ENCODE measurements around the gene SYNJ2BP.

SYNJ2BP gene

GRCh38 chr14:70397746-70398145 is 19.1 kb downstream of the SYNJ2BP start:
- no peak for TF ChIP-seq SPI1 (IDR thresholded peaks at IDR 0.05; ENCODE audit: low read depth, low read length)
- no peak for TF ChIP-seq PAX5 (IDR thresholded peaks at IDR 0.05; ENCODE audit: insufficient read depth, low read length, severe bottlenecking)
- TF ChIP-seq POLR2AphosphoS5 (IDR thresholded peaks at IDR 0.05; ENCODE audit: low read depth, low read length), result no peak
- no peak for TF ChIP-seq POLR2A (IDR thresholded peaks at IDR 0.05; ENCODE audit: low read depth, low read length)
- TF ChIP-seq TAF1 (IDR thresholded peaks at IDR 0.05; ENCODE audit: low read depth, low read length), result no peak
- no peak for TF ChIP-seq POU2F2 (IDR thresholded peaks at IDR 0.05; ENCODE audit: low read depth, low read length)
- DNase-seq (ENCODE audit: insufficient read length, low spot score), result no peak
- FAIRE-seq, result no peak

GRCh38 chr14:70394674-70395306 is 22.1 kb downstream of the SYNJ2BP start:
- FAIRE-seq, result no peak
- TF ChIP-seq POU2F2 (IDR thresholded peaks at IDR 0.05; ENCODE audit: low read depth, low read length) (no peak), TAF1 (IDR thresholded peaks at IDR 0.05; ENCODE audit: low read depth, low read length) (no peak), SPI1 (IDR thresholded peaks at IDR 0.05; ENCODE audit: low read depth, low read length) (no peak), POLR2A (IDR thresholded peaks at IDR 0.05; ENCODE audit: low read depth, low read length) (no peak), PAX5 (IDR thresholded peaks at IDR 0.05; ENCODE audit: insufficient read depth, low read length, severe bottlenecking) (no peak), POLR2AphosphoS5 (IDR thresholded peaks at IDR 0.05; ENCODE audit: low read depth, low read length) (no peak)
- DNase-seq (ENCODE audit: insufficient read length, low spot score), result no peak

- FAIRE-seq, result no peak
- TF ChIP-seq POU2F2 (IDR thresholded peaks at IDR 0.05; ENCODE audit: low read depth, low read length) (no peak), POLR2AphosphoS5 (IDR thresholded peaks at IDR 0.05; ENCODE audit: low read depth, low read length) (no peak), PAX5 (IDR thresholded peaks at IDR 0.05; ENCODE audit: insufficient read depth, low read length, severe bottlenecking) (no peak)
- DNase-seq (ENCODE audit: insufficient read length, low spot score), result no peak
Measured at GRCh38 chr14:70392676-70393075, 24.2 kb downstream of the SYNJ2BP start.

GRCh38 chr14:70391493-70392391 is 25.1 kb downstream of the SYNJ2BP start:
- TF ChIP-seq POU2F2 (IDR thresholded peaks at IDR 0.05; ENCODE audit: low read depth, low read length) (no peak), PAX5 (IDR thresholded peaks at IDR 0.05; ENCODE audit: insufficient read depth, low read length, severe bottlenecking) (no peak), POLR2AphosphoS5 (IDR thresholded peaks at IDR 0.05; ENCODE audit: low read depth, low read length) (no peak), SPI1 (IDR thresholded peaks at IDR 0.05; ENCODE audit: low read depth, low read length) (no peak), POLR2A (IDR thresholded peaks at IDR 0.05; ENCODE audit: low read depth, low read length) (no peak), TAF1 (IDR thresholded peaks at IDR 0.05; ENCODE audit: low read depth, low read length) (no peak)
- DNase-seq (ENCODE audit: insufficient read length, low spot score) (no peak), FAIRE-seq (no peak)

- FAIRE-seq, result no peak
- DNase-seq (ENCODE audit: insufficient read length, low spot score), result no peak
- TF ChIP-seq POLR2AphosphoS5 (IDR thresholded peaks at IDR 0.05; ENCODE audit: low read depth, low read length), result no peak
- no peak for TF ChIP-seq PAX5 (IDR thresholded peaks at IDR 0.05; ENCODE audit: insufficient read depth, low read length, severe bottlenecking)
- no peak for TF ChIP-seq SPI1 (IDR thresholded peaks at IDR 0.05; ENCODE audit: low read depth, low read length)
- TF ChIP-seq TAF1 (IDR thresholded peaks at IDR 0.05; ENCODE audit: low read depth, low read length), result no peak
- no peak for TF ChIP-seq POU2F2 (IDR thresholded peaks at IDR 0.05; ENCODE audit: low read depth, low read length)
- TF ChIP-seq POLR2A (IDR thresholded peaks at IDR 0.05; ENCODE audit: low read depth, low read length), result no peak
Measured at GRCh38 chr14:70382536-70382935, 34.4 kb downstream of the SYNJ2BP start.

GRCh38 chr14:70380824-70381223 is 36.1 kb downstream of the SYNJ2BP start:
- FAIRE-seq (no peak), DNase-seq (ENCODE audit: insufficient read length, low spot score) (no peak)
- TF ChIP-seq SPI1 (IDR thresholded peaks at IDR 0.05; ENCODE audit: low read depth, low read length) (no peak), POLR2A (IDR thresholded peaks at IDR 0.05; ENCODE audit: low read depth, low read length) (no peak), PAX5 (IDR thresholded peaks at IDR 0.05; ENCODE audit: insufficient read depth, low read length, severe bottlenecking) (no peak), POU2F2 (IDR thresholded peaks at IDR 0.05; ENCODE audit: low read depth, low read length) (no peak), TAF1 (IDR thresholded peaks at IDR 0.05; ENCODE audit: low read depth, low read length) (no peak), POLR2AphosphoS5 (IDR thresholded peaks at IDR 0.05; ENCODE audit: low read depth, low read length) (no peak)

GRCh38 chr14:70378696-70379095 is 38.2 kb downstream of the SYNJ2BP start:
- DNase-seq (ENCODE audit: insufficient read length, low spot score), result no peak
- TF ChIP-seq PAX5 (IDR thresholded peaks at IDR 0.05; ENCODE audit: insufficient read depth, low read length, severe bottlenecking) (no peak), POLR2AphosphoS5 (IDR thresholded peaks at IDR 0.05; ENCODE audit: low read depth, low read length) (no peak), SPI1 (IDR thresholded peaks at IDR 0.05; ENCODE audit: low read depth, low read length) (no peak), POU2F2 (IDR thresholded peaks at IDR 0.05; ENCODE audit: low read depth, low read length) (no peak), POLR2A (IDR thresholded peaks at IDR 0.05; ENCODE audit: low read depth, low read length) (no peak), TAF1 (IDR thresholded peaks at IDR 0.05; ENCODE audit: low read depth, low read length) (no peak)
- FAIRE-seq, result no peak
